ENCODE data around the gene ENPP5. TPM values are rescaled to one million over a fixed set of nuclear protein-coding genes. Genes with fewer than 3 reads are reported as not detected.

ENPP5 gene
- total RNA-seq, 2 experiments from 2014 or later = 0.33 to 0.38 TPM

Other genes starting within 250 kb of the ENPP5 start
- under 1 TPM; 0.50 to 0.74 TPM for gene CLIC5, start 155.1 kb downstream of the ENPP5 start, total RNA-seq
- 1 to 10 TPM; 8.6 TPM for gene ENPP4, start 41.0 kb downstream of the ENPP5 start, total RNA-seq